HCT116 (cell line): Measurements from ENCODE around the gene YIPF3.

Experiments
- CBX3 ChIP-seq: IDR thresholded peaks from 2 replicates; pipeline ENCODE4 v1.6.1; 2012; ENCODE audit warnings: low read depth
- CTCF ChIP-seq, 3 experiments: fragments of 200-600 bp in 1 of 3; sonication (generic) in 1 of 3; IDR thresholded peaks in 2 of 3; conservative IDR thresholded peaks in 1 of 3; 2 replicates each; pipeline ENCODE4 v1.5.1; 2012 to 2017; ENCODE audit warnings: low read depth in 2 of 3, low read length in 2 of 3, antibody characterized with exemption in 1 of 3, borderline replicate concordance in 1 of 3, control low read depth in 1 of 3, mild to moderate bottlenecking in 1 of 3, mixed read lengths in 1 of 3, mixed run types in 1 of 3, moderate library complexity in 1 of 3; ENCODE audit not compliant: insufficient read depth in 1 of 3
- POLR2A ChIP-seq: IDR thresholded peaks from 2 replicates; pipeline ENCODE4 v1.7.0; 2011; ENCODE audit warnings: borderline replicate concordance; ENCODE audit not compliant: insufficient read depth, insufficient read length; ENCODE audit errors: extremely low read depth
- RAD21 ChIP-seq: IDR thresholded peaks from 2 replicates; pipeline ENCODE4 v1.6.1; 2012; ENCODE audit warnings: low read depth, mild to moderate bottlenecking
- SP1 ChIP-seq: IDR thresholded peaks from 2 replicates; pipeline ENCODE4 v1.6.1; 2012; ENCODE audit warnings: low read depth

GRCh38 chr6:43476746-43477145, 40.0 kb downstream of the YIPF3 start:
- TF ChIP-seq CTCF (IDR thresholded peaks at IDR 0.05 in 2 of 3, conservative IDR thresholded peaks at IDR 0.05 in 1 of 3; ENCODE audit: borderline replicate concordance in 1 of 3, insufficient read depth in 1 of 3, low read depth in 2 of 3, low read length in 2 of 3) (no peak), CBX3 (no peak), POLR2A (no peak), SP1 (no peak), RAD21 (no peak)
